ENCODE measurements around the gene MBOAT1. TPM values are rescaled to one million over a fixed set of nuclear protein-coding genes. Genes with fewer than 3 reads are reported as not detected.
"Not testable (repeated sequence)": the region's sequence is repeated elsewhere in the genome, so short reads cannot be mapped to it uniquely, and the experiment has no call there.

Gene MBOAT1
- total RNA-seq, 1 experiment from 2014 or later: 9.9 TPM

DNA sequence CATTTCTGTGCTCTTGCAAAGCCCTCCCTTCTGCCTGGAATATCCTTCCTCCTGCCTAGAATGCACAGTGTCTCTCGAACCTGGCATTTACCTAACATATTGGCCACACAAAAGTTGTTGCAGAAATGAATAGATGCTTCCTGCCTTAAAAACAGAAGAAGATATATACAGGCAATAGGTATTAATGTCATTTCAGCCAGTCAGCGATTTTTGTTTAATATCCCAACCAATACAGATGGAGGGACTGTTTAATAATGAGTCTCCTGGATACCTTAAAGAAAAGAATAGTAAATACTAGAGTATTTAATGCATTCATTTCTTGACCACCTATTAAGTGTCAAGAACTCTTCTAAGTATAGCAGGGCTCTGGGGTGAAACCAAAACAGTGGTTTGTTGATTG is 70.3 kb downstream of the MBOAT1 start:
- no peak overlapping the region for H4K5ac ChIP-seq (ENCODE audit: insufficient read length, low read depth, low read length)
- H3K9me3 ChIP-seq (ENCODE audit: control insufficient read depth, low read depth, low read length): no peaks in the 10 kb centered on the region
- Mint-ChIP-seq H3K9me3 (no peaks in the 10 kb centered on the region), H3K4me1 (peaks cover 10 to 16% of the 10 kb centered on the region in 2 experiments; a peak in 3 of 4 replicates), H3K27ac (no peak overlapping the region; a peak in 1 of 7 replicates), H3K4me3 (no peak overlapping the region), H3K27me3 (ENCODE audit: low read depth) (no peaks in the 10 kb centered on the region), H3K36me3 (ENCODE audit: insufficient read depth in 1 of 3, low read depth in 3 of 3) (peaks cover 0 to 17% (median 1%) of the 10 kb centered on the region in 3 experiments; a peak in 4 of 7 replicates)
- H3K4me2 ChIP-seq (ENCODE audit: insufficient read depth, insufficient read length, low read length): no peak overlapping the region
- no peak overlapping the region for H2BK15ac ChIP-seq (ENCODE audit: low read depth, low read length)
- WGBS (ENCODE audit: extremely low coverage, insufficient read length, low lambda C conversion rate): no CpG with 5 or more reads among the region's 2 CpGs
- no peak overlapping the region for H2AK5ac ChIP-seq (ENCODE audit: insufficient read length, low read length)
- H3K27ac ChIP-seq (ENCODE audit: insufficient read length, low read depth, low read length): no peak overlapping the region
- H4K20me1 ChIP-seq (ENCODE audit: control insufficient read depth, insufficient read depth, insufficient read length): no peaks in the 10 kb centered on the region
- H3T11ph ChIP-seq (ENCODE audit: low read length): no peak overlapping the region
- H2AFZ ChIP-seq (ENCODE audit: low read length): no peak overlapping the region
- DNase-seq: no peak
- TF ChIP-seq, protein P1, sequence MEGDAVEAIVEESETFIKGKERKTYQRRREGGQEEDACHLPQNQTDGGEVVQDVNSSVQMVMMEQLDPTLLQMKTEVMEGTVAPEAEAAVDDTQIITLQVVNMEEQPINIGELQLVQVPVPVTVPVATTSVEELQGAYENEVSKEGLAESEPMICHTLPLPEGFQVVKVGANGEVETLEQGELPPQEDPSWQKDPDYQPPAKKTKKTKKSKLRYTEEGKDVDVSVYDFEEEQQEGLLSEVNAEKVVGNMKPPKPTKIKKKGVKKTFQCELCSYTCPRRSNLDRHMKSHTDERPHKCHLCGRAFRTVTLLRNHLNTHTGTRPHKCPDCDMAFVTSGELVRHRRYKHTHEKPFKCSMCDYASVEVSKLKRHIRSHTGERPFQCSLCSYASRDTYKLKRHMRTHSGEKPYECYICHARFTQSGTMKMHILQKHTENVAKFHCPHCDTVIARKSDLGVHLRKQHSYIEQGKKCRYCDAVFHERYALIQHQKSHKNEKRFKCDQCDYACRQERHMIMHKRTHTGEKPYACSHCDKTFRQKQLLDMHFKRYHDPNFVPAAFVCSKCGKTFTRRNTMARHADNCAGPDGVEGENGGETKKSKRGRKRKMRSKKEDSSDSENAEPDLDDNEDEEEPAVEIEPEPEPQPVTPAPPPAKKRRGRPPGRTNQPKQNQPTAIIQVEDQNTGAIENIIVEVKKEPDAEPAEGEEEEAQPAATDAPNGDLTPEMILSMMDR (conservative IDR thresholded peaks at IDR 0.05): no peak
- no peak overlapping the region for H2BK12ac ChIP-seq (ENCODE audit: insufficient read length, low read depth, low read length)
- no peak overlapping the region for H3K56ac ChIP-seq (ENCODE audit: insufficient read length, low read depth, low read length)
- no peak overlapping the region for H3K4ac ChIP-seq (ENCODE audit: low read depth, low read length)
- no peak overlapping the region for H2BK5ac ChIP-seq (ENCODE audit: insufficient read length, low read length)
- H3K9ac ChIP-seq (ENCODE audit: extremely low read depth, insufficient read length, low read length): no peak overlapping the region
- H2BK20ac ChIP-seq (ENCODE audit: low read depth, low read length, poor library complexity, severe bottlenecking): no peak overlapping the region
- no peaks in the 10 kb centered on the region for H3K23me2 ChIP-seq (ENCODE audit: insufficient read length, low read depth, low read length, poor library complexity, severe bottlenecking)
- no peak overlapping the region for H4K91ac ChIP-seq (ENCODE audit: insufficient read length, low read depth, low read length)
- no peak overlapping the region for H2BK120ac ChIP-seq (ENCODE audit: low read depth, low read length, poor library complexity, severe bottlenecking)
- H3K79me2 ChIP-seq (ENCODE audit: insufficient read depth, low read length): no peaks in the 10 kb centered on the region
- no peak overlapping the region for H3K14ac ChIP-seq (ENCODE audit: insufficient read depth, low read length)
- no peaks in the 10 kb centered on the region for H3K27me3 ChIP-seq (ENCODE audit: insufficient read depth, low read length)
- no peak overlapping the region for H3K23ac ChIP-seq (ENCODE audit: insufficient read length, low read depth, low read length)
- H3K4me1 ChIP-seq (ENCODE audit: insufficient read depth, low read length): no peaks in the 10 kb centered on the region
- H3K79me1 ChIP-seq (ENCODE audit: insufficient read depth, low read depth, low read length, poor library complexity, severe bottlenecking): no peaks in the 10 kb centered on the region
- H4K8ac ChIP-seq (replicated peaks; ENCODE audit: insufficient read length, low read depth, low read length): no peak overlapping the region
- H3K18ac ChIP-seq (ENCODE audit: insufficient read length, low read depth, low read length): no peak overlapping the region

DNA sequence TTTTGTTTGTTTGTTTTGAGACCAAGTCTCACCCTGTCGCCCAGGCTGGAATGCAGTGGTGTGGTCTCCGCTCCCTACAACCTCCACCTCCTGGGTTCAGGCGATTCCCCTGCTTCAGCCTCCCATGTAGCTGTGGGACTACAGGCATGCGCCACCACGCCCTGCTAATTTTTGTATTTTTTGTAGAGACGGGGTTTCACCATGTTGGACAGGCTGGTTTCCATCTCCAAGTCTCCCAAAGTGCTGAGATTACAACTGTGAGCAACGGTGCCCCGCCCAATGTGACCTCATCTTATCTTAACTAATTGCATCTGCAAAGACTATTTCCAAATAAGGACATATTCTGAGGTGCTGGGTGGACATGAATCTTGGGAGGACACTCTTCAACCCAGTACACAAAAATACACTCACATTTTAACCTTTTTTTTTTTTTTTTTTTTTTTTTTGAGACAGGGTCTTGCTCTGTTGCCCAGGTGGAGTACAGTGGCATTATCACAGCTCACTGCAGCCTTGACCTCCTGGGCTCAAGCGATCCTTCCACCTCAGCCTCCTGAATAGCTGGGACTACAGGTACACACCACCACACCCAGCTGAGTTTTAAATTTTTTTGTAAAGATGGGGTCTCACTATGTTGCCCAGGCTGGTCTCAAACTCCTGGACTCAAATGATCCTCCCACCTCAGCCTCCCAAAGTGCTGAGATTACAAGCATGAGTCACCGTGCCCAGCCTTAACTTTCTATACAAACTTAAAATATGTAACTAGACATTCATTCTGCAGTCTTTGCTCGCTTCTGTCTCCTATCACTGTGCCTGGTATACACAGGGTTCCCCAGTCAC is 72.9 kb downstream of the MBOAT1 start:
- H2BK20ac ChIP-seq (ENCODE audit: low read depth, low read length, poor library complexity, severe bottlenecking); H3K14ac ChIP-seq (ENCODE audit: insufficient read depth, low read length); H3K9ac ChIP-seq (ENCODE audit: extremely low read depth, insufficient read length, low read length); H3K56ac ChIP-seq (ENCODE audit: insufficient read length, low read depth, low read length); H2BK120ac ChIP-seq (ENCODE audit: low read depth, low read length, poor library complexity, severe bottlenecking); H3K23me2 ChIP-seq (ENCODE audit: insufficient read length, low read depth, low read length, poor library complexity, severe bottlenecking); H4K20me1 ChIP-seq (ENCODE audit: control insufficient read depth, insufficient read depth, insufficient read length); H3K79me2 ChIP-seq (ENCODE audit: insufficient read depth, low read length); H3K27ac ChIP-seq (ENCODE audit: insufficient read length, low read depth, low read length); DNase-seq; H3K36me3 Mint-ChIP-seq (ENCODE audit: insufficient read depth in 1 of 3, low read depth in 3 of 3); H3K4me3 Mint-ChIP-seq; H3K4me2 ChIP-seq (ENCODE audit: insufficient read depth, insufficient read length, low read length); H3K18ac ChIP-seq (ENCODE audit: insufficient read length, low read depth, low read length); H2AFZ ChIP-seq (ENCODE audit: low read length); H4K8ac ChIP-seq (replicated peaks; ENCODE audit: insufficient read length, low read depth, low read length); H3K4me1 ChIP-seq (ENCODE audit: insufficient read depth, low read length); H3K27me3 Mint-ChIP-seq (ENCODE audit: low read depth); H3K23ac ChIP-seq (ENCODE audit: insufficient read length, low read depth, low read length); H3K4ac ChIP-seq (ENCODE audit: low read depth, low read length); H4K5ac ChIP-seq (ENCODE audit: insufficient read length, low read depth, low read length); H2BK5ac ChIP-seq (ENCODE audit: insufficient read length, low read length); H3K27ac Mint-ChIP-seq; H3K9me3 ChIP-seq (ENCODE audit: control insufficient read depth, low read depth, low read length); H4K91ac ChIP-seq (ENCODE audit: insufficient read length, low read depth, low read length); H3K9me3 Mint-ChIP-seq; H3K27me3 ChIP-seq (ENCODE audit: insufficient read depth, low read length); H2BK15ac ChIP-seq (ENCODE audit: low read depth, low read length); H2AK5ac ChIP-seq (ENCODE audit: insufficient read length, low read length); H2BK12ac ChIP-seq (ENCODE audit: insufficient read length, low read depth, low read length); H3T11ph ChIP-seq (ENCODE audit: low read length); H3K79me1 ChIP-seq (ENCODE audit: insufficient read depth, low read depth, low read length, poor library complexity, severe bottlenecking): not testable (repeated sequence)
- H3K4me1 Mint-ChIP-seq: peaks cover 11 to 16% of the 10 kb centered on the region in 2 experiments; a peak in 3 of 4 replicates
- WGBS (ENCODE audit: extremely low coverage, insufficient read length, low lambda C conversion rate): no CpG with 5 or more reads among the region's 11 CpGs
